IMR-90 (cell line): Measurements from ENCODE around the gene MEIS1.

Source experiments
- CEBPB ChIP-seq: IDR thresholded peaks from 2 replicates; pipeline ENCODE4 v1.6.1; 2012; ENCODE audit warnings: low read depth, low read length, improper control_type of control experiment
- CHD1 ChIP-seq: IDR thresholded peaks from 2 replicates; pipeline ENCODE4 v1.6.1; 2012; ENCODE audit warnings: low read depth, low read length, improper control_type of control experiment
- FOS ChIP-seq: fragments of 150-350 bp; IDR thresholded peaks from 2 replicates; pipeline ENCODE4 v1.6.1; 2016; ENCODE audit warnings: low read depth, low read length
- MXI1 ChIP-seq: IDR thresholded peaks from 2 replicates; pipeline ENCODE4 v1.6.1; 2012; ENCODE audit warnings: low read depth, mild to moderate bottlenecking, low read length, moderate library complexity, borderline replicate concordance
- POLR2A ChIP-seq: IDR thresholded peaks from 2 replicates; pipeline ENCODE4 v1.6.1; 2012; ENCODE audit warnings: mild to moderate bottlenecking, low read depth, low read length
- RAD21 ChIP-seq: IDR thresholded peaks from 2 replicates; pipeline ENCODE4 v1.6.1; 2012; ENCODE audit warnings: low read length, improper control_type of control experiment
- RFX5 ChIP-seq: IDR thresholded peaks from 2 replicates; pipeline ENCODE4 v1.8.0; 2012; ENCODE audit warnings: low read depth, mild to moderate bottlenecking, low read length, moderate library complexity
- TF ChIP-seq, protein P1 (sequence below): conservative IDR thresholded peaks from 2 replicates; pipeline ENCODE4 v1.5.1; 2012; ENCODE audit warnings: mild to moderate bottlenecking, low read depth, low read length, improper control_type of control experiment

DNA sequence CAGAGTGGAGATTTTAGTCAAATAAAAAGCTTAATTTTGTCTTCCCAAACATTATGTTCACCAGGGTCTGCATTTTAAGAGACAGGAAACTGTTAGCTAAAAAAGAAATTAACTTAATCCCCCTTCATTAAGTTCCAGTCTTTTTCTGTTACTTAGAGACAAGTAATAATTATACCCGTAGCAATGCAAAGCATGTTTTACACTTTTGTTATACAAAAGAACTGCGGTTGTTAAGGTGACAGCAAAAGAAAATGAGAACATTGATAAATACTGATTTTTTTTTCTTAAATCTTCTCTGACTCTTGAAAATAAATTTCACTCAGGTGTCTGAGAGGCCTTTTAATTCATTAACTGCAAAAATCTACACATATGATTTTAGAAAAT is 101.4 kb downstream of the MEIS1 start:
- TF ChIP-seq, protein P1, sequence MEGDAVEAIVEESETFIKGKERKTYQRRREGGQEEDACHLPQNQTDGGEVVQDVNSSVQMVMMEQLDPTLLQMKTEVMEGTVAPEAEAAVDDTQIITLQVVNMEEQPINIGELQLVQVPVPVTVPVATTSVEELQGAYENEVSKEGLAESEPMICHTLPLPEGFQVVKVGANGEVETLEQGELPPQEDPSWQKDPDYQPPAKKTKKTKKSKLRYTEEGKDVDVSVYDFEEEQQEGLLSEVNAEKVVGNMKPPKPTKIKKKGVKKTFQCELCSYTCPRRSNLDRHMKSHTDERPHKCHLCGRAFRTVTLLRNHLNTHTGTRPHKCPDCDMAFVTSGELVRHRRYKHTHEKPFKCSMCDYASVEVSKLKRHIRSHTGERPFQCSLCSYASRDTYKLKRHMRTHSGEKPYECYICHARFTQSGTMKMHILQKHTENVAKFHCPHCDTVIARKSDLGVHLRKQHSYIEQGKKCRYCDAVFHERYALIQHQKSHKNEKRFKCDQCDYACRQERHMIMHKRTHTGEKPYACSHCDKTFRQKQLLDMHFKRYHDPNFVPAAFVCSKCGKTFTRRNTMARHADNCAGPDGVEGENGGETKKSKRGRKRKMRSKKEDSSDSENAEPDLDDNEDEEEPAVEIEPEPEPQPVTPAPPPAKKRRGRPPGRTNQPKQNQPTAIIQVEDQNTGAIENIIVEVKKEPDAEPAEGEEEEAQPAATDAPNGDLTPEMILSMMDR = no peak
- TF ChIP-seq POLR2A = no peak
- TF ChIP-seq CHD1 = no peak
- no peak for TF ChIP-seq CEBPB
- TF ChIP-seq FOS = no peak
- TF ChIP-seq MXI1 = no peak
- no peak for TF ChIP-seq RFX5
- no peak for TF ChIP-seq RAD21
